SW 1271 (cell line): ENCODE results near the gene PLEKHF1.
"Not testable (repeated sequence)": the region's sequence is repeated elsewhere in the genome, so short reads cannot be mapped to it uniquely, and the experiment has no call there.

ENCODE experiments used
- DNase-seq, 2 experiments: peaks; one replicate each; lab custom pipeline; 2025; lab: John Stamatoyannopoulos, UW

Gene PLEKHF1

DNA sequence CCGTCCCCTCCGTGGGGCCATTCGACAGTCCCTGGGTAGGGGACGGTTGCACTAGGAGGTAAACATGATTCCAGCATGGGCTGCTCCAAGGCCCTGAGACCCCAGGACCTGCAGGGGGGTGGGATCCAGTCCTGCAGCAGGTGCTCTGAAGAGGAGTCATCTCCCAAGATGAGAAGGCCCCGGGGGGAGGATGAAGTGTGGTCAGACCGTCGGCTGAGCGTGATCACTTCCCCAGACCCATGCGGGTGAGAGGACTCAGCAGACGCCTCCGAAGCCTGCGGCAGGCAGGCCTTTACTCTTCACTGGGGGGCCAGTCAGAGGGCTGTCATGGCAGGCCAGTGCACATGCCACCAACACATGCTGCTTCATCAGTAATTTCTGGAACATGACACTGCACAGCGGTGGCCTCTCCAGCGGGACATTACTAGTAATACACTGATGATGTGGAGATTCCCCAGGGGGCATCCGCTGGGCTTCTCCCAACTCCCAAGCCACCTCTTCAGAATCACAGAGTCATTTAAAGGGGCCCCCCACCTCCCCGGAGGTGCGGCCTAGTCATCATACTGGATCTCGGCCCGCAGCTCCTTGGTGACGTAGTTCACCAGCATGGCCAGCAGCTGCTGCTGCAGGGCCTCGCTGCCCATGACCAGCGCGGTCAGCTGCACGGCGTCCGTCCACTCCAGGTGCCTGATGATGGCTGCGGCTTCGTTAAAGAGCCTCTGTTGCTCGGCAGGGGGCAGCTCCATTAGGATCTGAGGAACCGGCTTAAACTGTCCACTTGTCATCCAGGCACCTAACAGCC is 37.1 kb downstream of the PLEKHF1 start:
- no peak for DNase-seq

- DNase-seq: no peak
Observed at GRCh38 chr19:29702963-29703320, 37.7 kb downstream of the PLEKHF1 start.

DNA sequence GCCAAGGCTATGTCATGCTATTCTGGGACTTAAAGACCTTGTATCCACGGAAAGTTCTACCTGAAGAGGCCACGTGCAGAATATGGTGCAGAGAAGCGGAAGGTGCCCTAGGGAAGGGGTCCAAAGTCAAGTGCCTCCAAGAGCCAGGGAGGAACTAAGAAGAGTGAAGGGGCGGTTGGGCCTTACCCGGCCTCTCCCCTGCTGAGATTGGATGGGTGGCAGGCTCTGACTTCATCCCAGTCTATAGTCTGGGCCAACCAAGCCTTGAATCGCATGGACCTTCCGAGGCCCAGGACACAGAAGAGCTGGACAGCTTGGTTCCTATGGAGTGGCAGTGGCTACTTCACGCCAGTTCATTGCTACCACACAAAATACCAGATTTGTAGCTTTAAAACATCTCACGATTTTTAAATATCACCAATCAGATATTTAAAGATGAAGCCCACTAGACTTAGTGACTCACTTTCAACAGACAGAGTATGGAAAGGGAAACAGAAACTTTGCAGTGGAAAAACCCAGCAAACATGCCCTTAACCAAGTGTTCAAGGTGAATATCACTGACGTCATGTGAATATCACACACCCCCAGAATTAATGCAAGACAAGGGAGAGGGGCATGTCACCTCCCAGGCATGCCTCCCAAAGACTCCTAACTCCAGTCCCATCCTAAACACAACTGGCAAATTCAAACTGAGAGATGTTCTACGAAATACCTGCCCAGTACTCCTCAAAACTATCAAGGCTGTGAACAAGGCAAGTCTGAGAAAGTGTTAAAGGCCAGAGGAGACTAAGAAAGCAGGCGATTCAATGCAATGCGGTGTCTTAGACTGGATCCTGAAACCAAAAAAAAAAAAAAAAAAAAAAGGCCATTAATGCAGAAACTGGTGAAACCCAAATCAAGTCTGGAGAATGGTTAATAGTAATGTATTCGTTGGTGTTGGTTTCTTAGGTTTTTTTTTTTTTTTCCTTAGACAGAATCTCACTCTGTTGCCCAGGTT is 39.6 kb downstream of the PLEKHF1 start:
- DNase-seq: no peak

DNA sequence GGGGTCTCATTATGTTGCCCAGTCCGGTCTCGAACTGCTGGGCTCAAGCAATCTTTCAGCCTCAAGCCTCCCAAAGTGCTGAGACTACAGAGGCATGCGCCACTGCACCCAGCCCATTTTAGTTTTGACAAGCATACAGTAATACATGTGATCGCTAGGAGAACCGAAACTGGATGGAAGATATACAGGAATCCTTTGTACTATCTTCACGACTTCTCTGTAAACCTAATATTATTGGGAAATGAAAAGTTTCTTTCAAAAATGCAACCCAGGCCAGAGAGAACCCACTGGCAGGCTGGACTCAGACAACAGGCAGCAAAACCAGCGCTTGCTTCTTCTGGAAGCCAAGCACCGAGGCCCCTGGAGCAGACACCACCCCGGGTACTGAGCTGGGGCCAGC is 40.4 kb downstream of the PLEKHF1 start:
- DNase-seq: no peak

- DNase-seq: no peak
Observed at GRCh38 chr19:29706635-29707034, 41.4 kb downstream of the PLEKHF1 start.

- DNase-seq: no peak
Observed at GRCh38 chr19:29708554-29709439, 43.5 kb downstream of the PLEKHF1 start.

DNA sequence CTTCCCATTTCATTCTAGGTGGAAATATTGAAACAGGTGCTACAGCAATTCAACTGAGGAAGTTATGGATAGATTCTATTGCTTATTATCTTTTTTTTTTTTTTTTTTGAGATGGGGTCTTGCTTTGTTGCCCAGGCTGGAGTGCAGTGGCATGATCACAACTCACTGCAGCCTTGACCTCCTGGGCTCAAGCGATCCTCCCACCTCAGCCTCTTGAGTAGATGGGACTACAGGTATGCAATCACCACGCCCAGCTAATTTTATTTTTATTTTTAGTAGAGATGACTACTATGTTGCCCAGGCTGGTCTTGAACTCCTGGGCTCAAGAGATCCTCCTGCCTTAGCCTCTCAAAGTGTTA is 44.2 kb downstream of the PLEKHF1 start:
- DNase-seq: not testable (repeated sequence)

- DNase-seq: no peak
Observed at GRCh38 chr19:29711584-29712132, 46.4 kb downstream of the PLEKHF1 start.

GRCh38 chr19:29712744-29713516 is 47.7 kb downstream of the PLEKHF1 start:
- no peak for DNase-seq

DNA sequence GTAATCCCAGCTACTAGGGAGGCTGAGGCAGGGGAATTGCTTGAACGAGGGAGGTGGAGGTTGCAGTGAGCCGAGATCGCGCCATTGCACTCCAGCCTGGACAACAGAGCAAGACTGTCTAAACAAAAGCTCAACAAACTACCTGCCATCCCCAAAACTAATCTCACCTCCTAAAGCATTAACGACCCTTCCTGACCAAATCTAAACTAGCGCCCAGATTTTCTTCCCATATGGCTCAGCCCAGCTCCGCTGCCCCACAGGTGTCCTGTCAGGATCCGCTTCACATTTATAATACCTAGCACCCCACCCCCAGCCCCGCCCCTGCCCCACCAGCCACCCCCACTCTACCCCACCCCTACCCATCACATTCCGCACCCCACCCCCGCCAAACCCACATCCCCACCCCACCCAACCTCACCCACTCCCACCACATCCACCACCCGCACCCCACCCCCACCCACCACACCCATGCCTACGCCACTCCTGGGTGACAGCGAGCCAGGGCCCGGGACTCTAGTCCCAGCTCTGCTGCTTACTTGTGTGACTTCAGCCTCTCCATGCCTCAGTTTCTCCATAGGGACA is 49.2 kb downstream of the PLEKHF1 start:
- DNase-seq: no peak

DNA sequence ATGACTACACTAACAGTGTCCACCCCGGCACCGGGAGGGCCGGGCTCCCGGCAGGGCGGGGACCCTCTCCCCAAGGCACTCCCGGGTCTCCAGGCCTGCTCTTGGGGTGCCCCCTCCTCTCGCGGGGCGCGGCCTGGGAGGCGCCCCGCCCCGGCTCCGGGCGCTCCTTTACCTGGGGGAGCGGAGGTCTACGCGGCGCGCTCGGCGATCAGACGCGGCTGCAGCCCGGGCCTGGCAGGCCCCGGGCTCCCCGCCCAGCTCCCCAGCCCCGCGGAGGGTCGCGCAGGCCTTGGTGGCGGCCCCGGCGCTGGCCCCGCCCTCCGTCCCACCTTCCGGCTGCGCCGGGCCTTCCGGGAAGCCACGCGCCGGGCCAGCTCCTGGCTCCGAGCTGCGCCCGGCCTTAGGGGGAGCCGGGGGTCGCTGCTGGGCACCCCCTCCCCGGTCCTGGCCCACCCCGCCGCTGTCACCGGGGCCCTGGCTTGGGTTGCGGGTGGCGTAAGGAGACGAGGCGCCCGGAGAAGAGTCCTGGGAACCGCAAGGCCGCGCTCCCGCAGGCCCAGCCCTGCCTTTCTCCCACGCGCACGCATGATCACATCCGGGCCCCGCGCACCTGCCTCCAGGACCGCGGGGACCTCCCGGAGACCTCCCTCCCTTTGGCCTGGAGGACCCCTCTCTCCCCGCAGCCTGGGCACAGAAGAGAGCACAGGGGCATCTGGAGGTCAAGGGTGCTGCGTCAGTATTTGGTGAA is 49.9 kb downstream of the PLEKHF1 start, which contains the start of gene C19orf12:
TSS of gene C19orf12 (minus strand) at position 309 of the 748 bp plus-strand sequence. CDS start 6,848 bp downstream, outside the sequence.
- peak in 1 of 2 experiments; percentile 46 for DNase-seq

- DNase-seq: peak in 1 of 2 experiments; percentile 40
Observed at GRCh38 chr19:29715701-29716581, 50.7 kb downstream of the PLEKHF1 start.

- no peak for DNase-seq
Observed at GRCh38 chr19:29717051-29717450, 51.8 kb downstream of the PLEKHF1 start.

DNA sequence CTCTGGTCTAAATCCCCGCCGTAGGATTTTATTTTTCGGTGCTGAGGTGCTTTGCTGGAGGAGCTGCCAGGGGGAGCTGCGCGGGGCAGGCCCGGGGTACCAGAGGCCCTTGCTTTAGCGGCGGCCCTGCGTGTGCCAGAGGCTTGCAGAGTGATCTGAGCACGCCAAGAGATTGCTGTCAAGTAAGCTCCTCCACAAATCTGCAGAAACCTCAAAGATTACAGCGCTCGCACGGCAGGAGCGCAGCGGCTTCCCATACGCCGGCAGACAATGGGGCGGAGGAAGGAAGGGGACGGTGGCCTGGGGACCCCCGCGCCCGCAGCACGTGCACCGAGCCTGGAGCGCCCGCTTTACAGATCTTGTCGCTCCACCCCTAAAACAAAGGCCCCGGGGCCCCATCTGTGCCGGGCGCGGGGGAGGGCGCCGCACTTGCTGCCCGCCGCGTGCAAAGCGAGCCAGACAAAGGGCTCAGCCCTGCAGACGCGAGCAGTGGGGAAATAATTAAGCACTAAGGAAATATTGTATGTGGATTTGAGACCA is 58.9 kb downstream of the PLEKHF1 start:
- no peak for DNase-seq

GRCh38 chr19:29724746-29725145 is 59.5 kb downstream of the PLEKHF1 start:
- DNase-seq: no peak
